ENCODE results near the gene TIMP2.
A peak's percentile ranks its signal among the peaks of the same experiment; 100 is the strongest.
"Not testable (repeated sequence)": the region's sequence is repeated elsewhere in the genome, so short reads cannot be mapped to it uniquely, and the experiment has no call there.

The TIMP2 gene

GRCh38 chr17:78884876-78885667 is 40.1 kb downstream of the TIMP2 start:
- no peak for DNase-seq

- DNase-seq = no peak
These were observed 40.9 kb downstream of the TIMP2 start for GRCh38 chr17:78884148-78884825.

GRCh38 chr17:78883533-78884131 is 41.6 kb downstream of the TIMP2 start:
- no peak for DNase-seq

GRCh38 chr17:78883089-78883532 is 42.1 kb downstream of the TIMP2 start:
- DNase-seq = no peak

- DNase-seq = no peak
These were observed 42.6 kb downstream of the TIMP2 start for GRCh38 chr17:78882540-78883088.

- no peak for DNase-seq
These were observed 45.5 kb downstream of the TIMP2 start for GRCh38 chr17:78879635-78880186.

- DNase-seq = no peak
These were observed 46.2 kb downstream of the TIMP2 start for GRCh38 chr17:78878871-78879527.

GRCh38 chr17:78878261-78878660 is 46.9 kb downstream of the TIMP2 start:
- DNase-seq = no peak

GRCh38 chr17:78876954-78877517 is 48.2 kb downstream of the TIMP2 start:
- not testable (repeated sequence) for DNase-seq

- no peak for DNase-seq
These were observed 49.0 kb downstream of the TIMP2 start for GRCh38 chr17:78876094-78876597.

- no peak for DNase-seq
These were observed 49.7 kb downstream of the TIMP2 start for GRCh38 chr17:78875363-78876093.

GRCh38 chr17:78873519-78874340 is 51.5 kb downstream of the TIMP2 start:
- no peak for DNase-seq

GRCh38 chr17:78872486-78872885 is 52.7 kb downstream of the TIMP2 start:
- no peak for DNase-seq

GRCh38 chr17:78870621-78871020 is 54.6 kb downstream of the TIMP2 start:
- DNase-seq = no peak

GRCh38 chr17:78868391-78868790 is 56.8 kb downstream of the TIMP2 start:
- no peak for DNase-seq

GRCh38 chr17:78867046-78867445 is 58.1 kb downstream of the TIMP2 start:
- not testable (repeated sequence) for DNase-seq

- DNase-seq = peak; percentile 50
These were observed 59.4 kb downstream of the TIMP2 start for GRCh38 chr17:78865682-78866390.

GRCh38 chr17:78864117-78864516 is 61.1 kb downstream of the TIMP2 start:
- no peak for DNase-seq
